GM19238 (cell line): ENCODE data around the gene SHMT1.
"Not testable (repeated sequence)": the region's sequence is repeated elsewhere in the genome, so short reads cannot be mapped to it uniquely, and the experiment has no call there.

Experiments used
- DNase-seq: peaks from one replicate; pipeline ENCODE4 v3.0.0; 2011; ENCODE audit warnings: low spot score; ENCODE audit not compliant: insufficient read length

The SHMT1 gene

GRCh38 chr17:18326572-18326971, 36.8 kb downstream of the SHMT1 start:
- DNase-seq, result no peak

GRCh38 chr17:18326039-18326438, 37.3 kb downstream of the SHMT1 start:
- DNase-seq, result no peak

GRCh38 chr17:18324140-18325050, 39.0 kb downstream of the SHMT1 start:
- no peak for DNase-seq

DNA sequence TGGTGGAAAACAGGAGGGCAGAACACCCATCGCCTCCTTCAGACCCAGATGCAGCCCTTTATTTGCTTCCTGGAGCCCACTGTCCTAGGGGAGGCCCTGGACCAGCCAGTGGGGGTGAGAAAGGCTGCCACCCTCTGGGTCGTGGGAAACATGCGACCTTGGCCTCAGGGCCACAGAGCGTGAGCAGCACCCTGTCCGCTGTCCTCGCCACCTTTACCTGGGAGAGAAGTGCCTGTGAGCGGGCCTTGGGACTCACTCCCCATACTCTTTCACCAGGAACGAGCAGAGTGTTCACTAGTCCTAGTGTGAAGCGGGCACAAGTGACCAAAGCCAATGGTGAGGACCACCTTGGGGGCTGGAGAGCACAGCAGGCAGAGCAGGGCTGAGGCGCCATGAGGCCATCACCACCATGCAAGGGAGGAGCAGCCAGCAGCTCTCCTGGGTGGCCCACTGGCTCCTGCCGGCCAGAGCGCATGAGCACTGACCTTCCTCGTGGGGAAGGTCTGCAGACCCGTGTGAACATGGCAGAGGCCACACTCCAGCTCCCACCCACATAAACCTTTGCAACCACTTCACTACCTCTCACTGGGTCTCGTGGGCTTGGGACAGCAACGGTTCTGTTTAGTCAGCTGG, 39.7 kb downstream of the SHMT1 start:
- no peak for DNase-seq

- no peak for DNase-seq
Observed at GRCh38 chr17:18323007-18323406, 40.3 kb downstream of the SHMT1 start.

GRCh38 chr17:18322522-18322921, 40.8 kb downstream of the SHMT1 start:
- DNase-seq, result no peak

- DNase-seq, result no peak
Observed at GRCh38 chr17:18321309-18321708, 42.0 kb downstream of the SHMT1 start.

DNA sequence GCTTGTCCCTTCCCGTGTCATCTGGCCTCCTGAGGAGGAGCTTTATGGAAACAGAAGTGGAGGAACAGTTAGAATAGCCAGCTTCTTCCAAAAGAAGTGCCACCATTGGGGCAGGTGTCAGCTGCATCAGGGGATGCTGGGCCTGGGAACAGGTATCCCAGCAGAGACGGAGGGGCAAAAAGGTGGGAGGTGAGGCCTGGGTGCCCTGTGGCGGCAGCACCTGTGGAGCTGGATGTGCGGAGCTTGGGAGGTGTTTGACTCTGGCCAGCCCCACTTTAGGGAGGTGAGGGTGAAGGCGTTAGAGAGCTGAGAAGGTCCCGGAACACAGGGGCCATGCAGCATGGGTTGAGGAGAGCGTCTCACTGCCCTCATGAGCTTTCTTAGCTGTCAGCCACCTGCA, 43.0 kb downstream of the SHMT1 start:
- DNase-seq, result no peak

- DNase-seq, result no peak
Observed at GRCh38 chr17:18319604-18320256, 43.6 kb downstream of the SHMT1 start.

GRCh38 chr17:18318771-18319450, 44.4 kb downstream of the SHMT1 start:
- DNase-seq, result no peak

DNA sequence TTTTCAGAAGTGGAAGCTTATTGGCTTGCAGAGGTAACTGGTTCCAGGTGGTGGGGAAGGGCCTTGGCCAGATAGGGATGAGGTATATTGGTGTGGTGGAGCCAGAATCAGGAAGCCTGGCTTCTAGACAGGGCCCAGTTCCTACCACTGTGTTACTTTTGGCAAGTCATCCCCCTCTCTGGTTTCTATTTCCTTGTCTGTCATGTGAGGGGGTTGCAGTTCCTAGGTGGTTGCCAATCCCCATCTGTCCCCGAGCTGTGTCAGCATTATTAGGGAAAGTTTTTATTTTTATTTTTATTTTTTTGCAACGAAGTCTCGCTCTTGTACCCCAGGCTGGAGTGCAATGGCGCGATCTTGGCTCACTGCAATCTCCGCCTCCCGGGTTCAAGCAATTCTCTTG, 45.2 kb downstream of the SHMT1 start:
- no peak for DNase-seq

DNA sequence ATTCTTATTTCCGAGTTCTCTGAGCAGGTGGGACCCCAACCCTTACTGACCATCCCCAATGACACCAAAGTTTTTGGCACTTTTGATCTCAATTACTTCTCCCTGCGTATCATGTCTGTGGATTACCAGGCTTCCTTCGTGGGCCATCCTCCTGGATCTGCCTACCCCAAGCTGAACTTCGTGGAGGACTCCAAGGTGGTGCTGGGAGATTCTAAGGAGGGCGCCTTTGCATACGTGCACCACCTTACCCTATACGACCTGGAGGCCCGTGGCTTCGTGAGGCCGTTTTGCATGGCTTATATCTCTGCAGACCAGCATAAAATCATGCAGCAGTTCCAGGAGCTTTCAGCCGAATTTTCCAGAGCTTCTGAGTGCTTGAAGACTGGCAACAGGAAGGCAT, 47.4 kb downstream of the SHMT1 start:
- no peak for DNase-seq

- DNase-seq, result no peak
Observed at GRCh38 chr17:18315562-18315922, 47.8 kb downstream of the SHMT1 start.

GRCh38 chr17:18314731-18315561, 48.4 kb downstream of the SHMT1 start, which contains the start of the genes SMCR8 and TOP3A:
Gene SMCR8 (plus strand): TSS chr17:18315293. CDS start chr17:18315790, 497 bp downstream.
Gene TOP3A (minus strand): TSS chr17:18314994. CDS start chr17:18314778, 216 bp downstream.
- DNase-seq, result peak; percentile 84

DNA sequence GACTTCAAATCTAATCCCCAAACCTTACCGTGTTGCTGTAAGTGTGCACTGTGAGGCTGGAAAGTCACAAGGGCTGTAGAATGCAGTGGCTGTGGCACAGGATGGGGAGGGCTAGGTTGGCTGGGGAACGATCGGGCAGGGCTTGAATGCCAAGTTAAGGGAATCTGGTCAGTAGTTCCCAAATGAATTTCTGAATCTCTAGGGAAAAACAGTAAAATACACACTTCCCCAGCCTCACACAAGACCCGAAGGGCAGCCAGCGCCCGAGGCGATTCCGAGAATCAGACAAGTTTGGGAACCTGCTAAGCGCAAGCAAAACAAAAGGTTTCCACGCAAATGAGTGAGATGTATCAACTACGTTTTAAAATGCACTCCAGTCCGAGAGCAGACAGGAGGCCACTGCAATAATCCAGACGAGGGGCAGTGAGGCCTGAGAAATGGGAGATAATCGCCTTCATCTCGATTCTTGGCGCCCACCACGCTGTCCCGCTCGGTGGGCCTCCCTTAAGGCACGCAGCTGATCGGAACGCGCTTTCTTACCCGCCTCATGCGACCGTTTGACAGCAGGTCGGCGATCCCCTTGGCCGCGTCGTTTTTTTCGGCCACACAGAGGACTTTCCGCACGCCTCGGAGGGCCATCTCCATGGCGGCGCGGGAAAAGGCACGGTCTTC, 49.2 kb downstream of the SHMT1 start:
- DNase-seq, result no peak

- no peak for DNase-seq
Observed at GRCh38 chr17:18309202-18309601, 54.1 kb downstream of the SHMT1 start.

GRCh38 chr17:18303206-18303605, 60.1 kb downstream of the SHMT1 start:
- DNase-seq, result not testable (repeated sequence)

DNA sequence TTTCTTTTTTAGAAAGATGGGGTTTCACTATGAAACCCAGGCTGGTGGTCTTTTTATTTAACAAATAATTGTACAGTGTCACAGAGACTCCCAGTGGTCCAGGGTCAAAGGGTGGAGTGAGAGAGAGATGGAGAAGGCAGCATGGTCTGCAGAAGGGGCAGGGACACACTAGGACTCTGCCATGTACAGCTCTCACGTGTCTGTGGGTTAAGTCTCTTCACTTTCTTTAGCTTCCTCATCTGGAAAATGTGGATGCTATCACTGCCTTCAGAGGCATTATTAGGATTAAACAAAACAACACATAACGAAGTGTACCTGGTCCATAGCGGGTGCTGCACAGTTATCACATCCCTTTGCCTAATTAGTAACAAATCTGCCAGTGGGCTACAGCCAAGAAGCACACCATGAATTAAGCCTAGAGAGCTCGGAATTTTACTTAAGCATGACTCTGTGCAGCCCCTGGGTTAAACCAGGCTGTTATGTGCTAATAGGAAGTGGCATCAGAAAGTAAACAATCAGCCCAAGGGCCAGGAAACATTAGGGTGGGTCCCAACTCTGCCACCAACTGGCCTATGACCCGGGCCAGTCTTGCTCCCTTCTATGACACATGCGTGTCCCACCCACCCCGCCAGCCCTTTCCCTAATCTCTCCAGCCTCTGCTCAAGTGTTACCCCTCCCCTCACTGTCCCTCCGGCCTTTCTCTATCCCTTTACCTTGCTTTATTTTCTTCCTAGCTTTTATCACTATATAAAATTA, 62.4 kb downstream of the SHMT1 start:
- no peak for DNase-seq

GRCh38 chr17:18298061-18298460, 65.3 kb downstream of the SHMT1 start:
- not testable (repeated sequence) for DNase-seq
